GM19397 (cell line): ENCODE measurements around the gene SELPLG.
"Not testable (repeated sequence)": the region's sequence is repeated elsewhere in the genome, so short reads cannot be mapped to it uniquely, and the experiment has no call there.

ENCODE experiments used
- ATAC-seq: cut with Tn5 transposase; IDR thresholded peaks from one replicate; pipeline ENCODE4 v1.9.1; 2021; ENCODE audit warnings: mild to moderate bottlenecking, moderate library complexity; ENCODE audit not compliant: unreplicated experiment

SELPLG gene

DNA sequence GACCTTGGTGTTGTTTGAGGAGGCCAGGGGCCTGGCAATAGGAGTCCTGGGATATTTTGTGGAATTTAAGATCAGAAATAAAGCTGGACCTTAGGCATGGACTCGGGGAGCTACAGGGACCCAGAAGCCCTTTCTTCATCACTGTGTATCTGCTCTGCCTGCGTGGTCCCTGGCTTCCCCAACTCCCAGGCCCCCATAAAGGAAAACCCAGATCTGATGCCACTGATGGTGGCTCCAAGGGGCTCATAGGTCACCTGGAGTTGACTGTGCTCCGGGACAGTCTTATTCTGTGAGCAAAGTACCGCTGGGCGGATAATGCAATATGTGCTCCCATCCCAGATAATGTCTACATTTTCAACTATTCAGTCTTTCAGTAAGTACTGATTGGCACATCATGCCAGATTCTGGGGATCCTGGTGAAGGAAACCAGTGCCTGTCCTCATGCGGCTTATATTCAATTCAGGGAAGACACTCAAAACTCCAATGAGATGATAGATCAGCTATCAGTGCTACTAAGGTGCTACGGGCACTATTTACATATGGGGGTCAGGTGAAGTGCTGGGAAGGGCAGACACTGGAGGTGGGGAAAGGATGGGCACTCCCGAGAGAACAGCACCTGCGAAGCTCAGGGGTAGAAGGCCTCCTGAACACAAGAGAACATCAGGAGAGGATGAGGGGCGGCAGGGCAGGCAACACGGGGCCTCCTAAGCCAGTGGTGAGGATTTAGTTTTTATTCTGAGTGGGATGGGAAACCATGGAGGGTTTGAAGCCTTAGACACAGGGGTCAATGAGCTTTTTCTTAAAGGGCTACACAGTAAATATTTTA lies 5.5 kb upstream of the SELPLG start:
- ATAC-seq: no peak

DNA sequence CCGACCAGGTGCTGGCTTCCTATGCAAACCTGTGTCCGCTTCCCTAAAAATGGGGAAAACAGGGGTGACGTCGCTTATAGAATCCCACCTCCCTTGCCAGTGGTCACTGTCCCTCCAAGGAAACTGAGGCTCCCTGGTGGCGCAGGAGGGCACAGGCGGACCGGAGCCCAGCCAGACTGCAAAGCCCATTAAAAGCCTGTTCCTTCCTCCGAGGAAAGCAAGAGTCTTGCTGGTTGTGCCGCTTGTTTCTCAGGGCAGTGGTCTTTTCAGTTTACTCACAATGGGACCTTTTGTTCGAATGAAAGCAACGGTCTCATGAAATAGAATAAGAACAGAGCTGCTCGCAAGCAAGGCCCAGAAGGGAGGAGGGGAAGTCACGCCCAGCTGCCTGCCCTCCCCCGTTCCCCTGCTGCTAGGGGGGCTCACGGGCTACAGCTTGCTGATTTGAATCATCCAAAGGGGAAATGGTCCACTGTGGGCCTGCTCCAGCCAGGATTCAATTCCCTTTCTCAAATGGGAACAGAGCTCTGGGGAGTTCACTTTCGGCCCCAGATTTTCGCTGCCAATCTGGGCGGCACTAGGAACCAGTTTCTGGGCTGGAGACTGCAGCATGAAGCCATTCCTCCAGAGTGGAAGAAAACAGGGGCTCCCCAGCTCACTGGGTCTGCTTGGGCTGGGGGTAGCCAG lies 4.6 kb upstream of the SELPLG start:
- no peak for ATAC-seq

DNA sequence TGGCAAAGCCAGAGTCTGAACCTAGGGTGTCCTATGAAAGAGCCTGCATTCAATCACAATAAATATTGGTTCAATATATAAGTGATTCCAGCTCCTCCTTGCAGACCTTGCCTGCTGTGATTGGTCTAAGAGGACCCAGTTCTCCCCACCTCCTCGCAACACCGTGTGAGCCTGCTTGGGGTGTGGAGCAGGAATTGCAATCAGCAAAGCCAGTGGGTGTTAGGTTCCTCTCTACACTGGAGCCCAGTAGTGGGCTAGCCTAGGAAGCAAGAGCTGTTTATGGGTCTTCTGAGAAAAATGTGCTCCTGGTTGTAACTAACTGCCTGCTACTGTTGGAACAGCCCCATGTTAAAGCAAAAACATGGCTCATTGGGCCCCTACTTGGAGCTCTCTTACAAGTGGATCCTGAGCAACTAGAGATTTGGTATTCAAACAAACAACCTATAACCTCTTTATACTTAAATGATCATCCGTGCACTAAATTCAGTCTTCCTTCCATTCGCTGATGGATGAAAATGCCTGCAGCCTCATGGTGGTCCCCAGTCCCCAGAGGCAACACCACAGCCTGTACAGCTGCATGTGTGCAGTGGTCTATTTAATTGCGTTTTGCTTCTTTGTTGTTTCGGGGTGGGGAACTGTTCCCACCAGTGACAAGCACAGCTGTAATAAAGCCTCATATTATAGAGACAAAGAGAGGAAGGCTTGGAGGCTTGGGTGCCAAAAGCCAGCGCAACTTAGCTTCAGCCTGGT lies 3.7 kb upstream of the SELPLG start:
- no peak for ATAC-seq

DNA sequence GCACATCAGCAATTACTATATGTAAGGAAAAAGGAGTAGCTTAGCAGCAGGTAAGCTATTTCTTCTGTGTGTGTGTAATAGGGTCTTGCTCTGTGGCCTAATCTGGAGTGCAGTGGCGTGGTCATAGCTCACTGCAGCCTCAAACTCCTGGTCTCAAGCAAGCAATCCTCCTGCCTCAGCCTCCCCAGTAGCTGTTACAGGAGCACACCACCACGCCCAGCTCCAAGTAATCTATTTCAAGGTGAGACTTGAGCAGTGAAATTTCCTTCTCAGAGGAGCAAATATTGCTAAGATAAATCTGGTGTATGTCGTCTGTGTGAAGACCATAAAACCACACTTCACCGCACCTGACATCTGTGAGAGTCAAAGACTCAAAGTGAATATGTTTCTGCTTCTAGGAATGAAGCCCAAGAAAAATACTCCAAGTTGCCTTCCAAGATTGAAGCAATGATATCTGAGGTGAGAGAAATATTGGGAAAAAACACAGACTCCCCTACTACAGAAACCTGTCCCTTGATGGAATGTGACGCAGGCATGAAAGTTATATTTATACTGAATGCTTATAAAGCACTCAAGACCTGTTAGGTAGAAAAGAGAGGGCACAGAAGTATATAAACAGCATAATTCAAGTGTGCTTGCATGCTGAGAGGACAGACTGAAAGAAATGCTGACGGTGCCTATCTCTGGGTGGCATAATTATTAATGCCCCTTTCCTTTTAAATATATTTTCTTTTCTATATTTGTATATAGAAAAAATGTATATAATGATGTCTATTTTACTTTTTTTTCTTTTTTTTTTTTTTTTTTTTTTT lies 2.5 kb upstream of the SELPLG start:
- no peak for ATAC-seq

DNA sequence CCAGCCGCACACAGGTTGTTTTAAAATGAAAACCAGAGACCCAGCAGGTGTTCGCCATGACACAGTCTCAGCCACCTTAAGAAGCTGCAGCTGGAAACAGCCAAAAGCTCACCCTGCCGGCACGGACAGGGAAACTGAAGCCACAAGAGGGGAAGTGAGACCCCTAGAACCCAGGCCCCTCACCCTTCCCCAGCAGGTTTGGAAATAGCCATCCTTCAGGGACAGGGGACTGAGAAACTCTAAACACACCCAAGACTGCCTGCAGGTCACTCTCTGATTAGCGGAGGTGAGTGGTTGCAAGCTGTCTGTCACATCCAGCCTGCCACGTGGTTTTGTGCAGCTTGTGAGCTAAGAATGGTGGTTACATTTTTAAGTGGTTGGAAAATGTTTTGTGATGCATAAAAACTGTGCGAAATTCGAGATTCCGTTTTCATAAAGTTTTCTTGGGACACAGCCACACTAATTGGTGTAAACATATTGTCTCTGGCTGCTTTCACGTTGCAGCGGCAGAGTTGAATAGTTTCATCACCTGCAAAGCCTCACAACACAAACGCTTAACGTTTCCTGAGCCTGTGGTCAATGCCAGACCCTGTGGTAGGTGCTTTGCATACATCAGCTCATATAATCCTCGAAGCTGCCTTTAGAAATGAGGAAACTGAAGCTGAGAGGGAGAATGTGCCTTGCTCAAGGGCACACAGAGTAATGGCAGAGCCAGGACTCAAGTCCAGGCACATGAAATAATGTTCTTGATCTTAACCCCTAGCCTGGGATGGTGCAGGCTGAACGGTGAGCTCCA lies 1.7 kb upstream of the SELPLG start:
- peak; percentile 47 for ATAC-seq

DNA sequence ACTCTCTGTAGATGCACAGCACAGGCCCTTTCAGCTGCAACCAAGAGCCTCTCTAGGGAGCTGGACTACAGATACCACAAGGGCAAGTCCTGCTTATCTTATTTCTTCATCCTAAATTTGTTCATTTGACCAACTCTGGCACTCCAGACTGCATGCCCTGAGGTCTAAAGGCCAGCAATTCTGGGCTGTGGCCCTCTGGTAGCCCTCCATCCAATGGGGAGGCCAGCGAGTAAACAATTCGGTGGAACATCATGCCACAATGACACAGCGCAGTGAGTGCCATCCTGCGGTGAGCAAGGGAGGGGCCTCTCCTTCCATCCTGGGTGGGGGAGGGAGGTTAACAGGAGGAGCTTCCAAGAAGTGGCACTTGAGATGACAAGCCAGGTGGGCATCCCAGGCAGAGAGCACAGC lies 652 bp upstream of the SELPLG start:
- no peak for ATAC-seq

DNA sequence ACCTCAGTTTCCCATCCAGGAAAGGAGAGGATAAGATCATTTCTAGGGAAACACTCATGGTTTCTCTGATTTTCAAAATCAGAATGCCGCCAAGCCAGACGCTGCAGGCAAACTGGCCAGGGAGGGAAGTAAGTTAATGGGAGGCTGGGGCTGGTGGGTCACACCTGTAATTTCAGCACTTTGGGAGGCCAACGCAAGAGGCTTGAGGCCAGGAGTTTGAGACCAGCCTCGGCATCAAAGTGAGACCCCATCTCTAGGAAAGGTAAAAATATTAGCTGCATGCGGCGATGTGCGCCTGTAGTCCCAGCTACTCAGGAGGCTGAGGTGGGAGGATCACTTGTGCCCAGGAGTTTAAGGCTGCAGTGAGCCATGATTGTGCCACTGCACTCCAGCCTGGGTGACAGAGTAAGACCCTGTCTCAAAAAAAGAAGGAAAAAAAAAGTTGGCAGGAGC lies 587 bp downstream of the SELPLG start:
- ATAC-seq: no peak

DNA sequence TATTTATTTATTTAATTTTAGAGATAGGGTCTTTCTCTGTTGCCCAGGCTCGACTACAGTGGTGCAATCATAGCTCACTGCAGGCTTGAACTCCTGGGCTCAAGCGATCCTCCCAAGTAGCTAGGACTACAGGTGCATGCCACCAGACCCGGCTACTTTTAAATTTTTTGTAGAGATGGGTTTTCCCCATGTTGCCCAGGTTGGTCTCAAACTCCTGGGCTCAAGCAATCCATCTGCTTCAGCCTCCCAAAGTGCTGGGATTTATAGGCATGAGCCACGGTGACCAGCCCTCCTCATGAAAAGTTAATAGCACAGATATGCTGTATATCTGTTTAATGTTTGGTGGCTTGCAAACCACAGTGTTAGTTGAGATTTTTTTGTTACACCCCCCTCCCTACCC lies 2.4 kb downstream of the SELPLG start:
- ATAC-seq: not testable (repeated sequence)

DNA sequence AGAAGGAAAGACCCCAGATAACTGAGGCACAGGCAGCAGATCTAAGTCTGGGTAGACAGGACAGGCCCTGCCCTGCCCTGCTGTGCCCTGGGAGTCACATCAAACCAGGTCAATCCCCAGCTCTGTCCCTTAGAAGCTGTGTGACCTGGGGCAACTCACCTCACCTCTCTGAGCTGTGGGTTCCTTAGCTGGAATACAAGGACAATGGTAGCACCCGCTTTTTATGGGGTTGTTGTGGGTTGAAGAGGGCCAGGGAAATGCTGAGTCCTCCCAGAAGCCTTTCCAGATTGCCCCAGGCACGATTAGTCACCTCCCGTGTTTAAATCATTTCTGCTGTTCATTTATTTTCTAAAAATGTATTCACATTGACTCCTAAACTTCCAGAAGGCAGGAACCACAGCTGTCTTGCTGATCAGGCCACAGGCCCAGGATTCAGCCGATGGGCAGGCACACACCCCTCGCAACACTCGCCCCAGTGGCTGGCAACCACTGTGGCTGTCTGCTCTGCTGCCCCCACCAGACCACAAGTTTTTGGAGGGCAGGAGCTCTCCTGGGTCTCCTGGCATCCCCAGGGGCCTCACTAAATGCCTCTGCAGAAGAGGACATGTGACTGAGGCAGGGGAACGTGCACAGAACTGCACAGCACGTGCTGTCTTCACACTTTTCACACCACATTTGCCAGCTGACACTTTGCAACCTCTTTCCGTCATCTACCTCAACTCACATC lies 3.0 kb downstream of the SELPLG start:
- no peak for ATAC-seq

DNA sequence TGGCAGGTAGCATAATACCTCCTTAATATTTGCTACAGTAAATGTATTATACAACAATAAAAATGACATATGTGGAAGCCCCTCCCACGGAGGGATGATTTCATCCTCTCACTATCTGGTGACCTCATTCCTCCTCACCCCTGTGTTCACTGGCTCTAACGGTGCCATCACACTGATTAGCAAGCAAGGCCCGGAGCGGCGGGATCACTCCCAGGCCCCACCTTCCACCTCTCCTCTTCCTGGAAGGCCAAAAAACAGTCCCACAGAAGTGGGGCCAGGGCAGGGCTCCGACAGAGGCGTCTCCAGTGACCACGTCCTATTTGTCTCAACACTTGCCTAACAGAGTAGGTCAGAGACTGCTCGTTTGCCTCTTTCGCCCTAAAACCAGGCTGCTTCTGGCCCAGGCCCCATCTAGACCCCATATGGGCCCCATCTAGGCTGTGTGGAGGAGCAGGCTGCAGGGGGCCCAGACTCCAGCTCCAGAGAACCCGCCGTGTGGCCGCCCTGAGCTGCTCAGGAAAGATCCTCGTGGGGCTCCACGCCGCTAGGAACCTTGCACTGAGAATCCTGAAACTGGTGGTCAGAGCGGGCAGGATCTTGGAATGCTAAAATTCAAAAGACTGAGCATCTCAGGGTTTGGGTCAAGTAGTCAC lies 3.7 kb downstream of the SELPLG start:
- ATAC-seq: no peak

DNA sequence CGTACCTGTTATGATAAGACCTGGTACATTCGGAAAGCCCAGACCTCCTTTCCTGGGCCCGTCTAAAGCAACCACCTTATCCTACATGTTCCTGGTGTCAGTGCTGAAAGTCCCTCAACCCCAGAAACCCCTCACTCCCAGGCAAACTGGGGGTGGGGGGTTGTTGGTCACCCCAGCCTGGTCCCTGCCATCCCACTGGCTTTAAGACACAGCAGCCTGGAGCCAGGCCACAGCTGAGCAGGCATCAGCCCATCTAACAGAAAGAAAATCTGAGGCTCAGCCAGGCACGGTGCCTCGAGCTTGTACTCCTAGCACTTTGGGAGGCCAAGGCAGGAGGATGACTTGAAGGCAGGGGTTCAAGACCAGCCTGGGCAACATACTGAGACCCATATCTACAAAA lies 4.5 kb downstream of the SELPLG start:
- ATAC-seq: no peak

DNA sequence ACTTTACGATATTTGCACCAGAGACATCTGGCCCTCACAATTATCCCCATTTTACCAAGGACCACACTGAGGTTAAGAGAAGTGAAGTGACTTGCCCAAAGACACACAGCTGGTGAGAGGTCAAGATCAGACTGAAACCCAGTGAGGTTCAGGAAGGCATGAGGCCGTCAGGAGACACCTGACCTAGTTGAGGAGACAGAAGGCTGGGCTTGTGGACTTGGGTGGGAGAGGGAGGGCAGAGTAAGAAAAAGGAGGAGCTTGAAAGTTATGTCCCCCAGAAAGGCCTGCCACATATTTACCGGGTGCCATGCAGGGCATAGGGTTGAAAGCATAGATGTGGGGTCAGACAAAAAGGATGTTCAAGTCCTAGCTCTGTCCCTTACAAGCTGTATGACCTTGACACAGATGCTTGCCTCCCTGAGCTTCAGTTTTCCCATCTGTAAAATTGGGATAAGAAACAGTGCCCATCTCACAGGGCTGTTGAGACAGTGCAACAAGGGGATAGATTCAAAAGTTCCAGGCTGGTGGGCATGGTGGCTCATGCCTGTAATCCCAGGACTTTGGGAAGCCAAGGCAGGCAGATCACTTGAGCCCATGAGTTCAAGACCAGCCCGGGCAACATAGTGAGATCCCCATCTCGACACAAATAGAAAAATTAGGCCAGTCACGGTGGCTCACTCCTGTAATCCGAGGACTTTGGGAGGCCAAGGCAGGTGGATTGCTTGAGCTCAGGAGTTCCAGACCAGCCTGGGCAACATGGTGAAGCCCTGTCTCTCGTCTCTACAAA lies 6.4 kb downstream of the SELPLG start:
- ATAC-seq: no peak

DNA sequence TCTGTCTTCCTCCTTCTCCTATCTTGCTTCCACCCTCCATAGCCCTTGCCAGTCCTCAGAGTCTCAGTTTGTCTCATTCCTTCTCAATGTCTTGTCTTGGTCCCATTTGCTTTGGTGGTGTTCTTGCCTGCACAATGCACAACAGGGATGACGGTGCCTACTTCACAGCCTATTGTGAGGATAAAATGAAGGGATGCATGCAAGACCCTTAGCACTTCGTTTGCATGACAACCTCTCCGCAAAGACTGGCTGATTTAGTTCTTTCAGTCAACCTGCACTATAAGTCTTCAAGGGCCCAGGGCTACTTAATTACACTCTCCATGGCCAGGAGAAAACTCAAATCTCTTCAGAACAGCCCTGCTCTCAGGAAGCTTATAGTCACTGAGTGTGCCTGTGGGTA lies 8.5 kb downstream of the SELPLG start:
- no peak for ATAC-seq

DNA sequence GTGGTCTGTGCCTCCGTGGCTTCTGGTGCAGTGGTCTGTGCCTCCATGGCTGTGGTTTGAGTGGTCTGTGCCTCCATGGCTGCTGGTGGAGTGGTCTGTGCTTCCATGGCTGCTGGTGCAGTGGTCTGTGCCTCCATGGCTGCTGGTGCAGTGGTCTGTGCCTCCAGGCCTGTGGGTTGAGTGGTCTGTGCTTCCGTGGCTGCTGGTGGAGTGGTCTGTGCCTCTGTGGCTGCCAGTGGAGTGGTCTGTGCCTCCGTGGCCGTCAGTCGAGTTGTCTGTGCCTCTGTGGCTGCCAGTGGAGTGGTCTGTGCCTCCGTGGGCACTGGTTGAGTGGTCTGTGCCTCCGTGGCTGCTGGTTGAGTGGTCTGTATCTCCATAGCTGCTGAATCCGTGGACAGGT lies 10.1 kb downstream of the SELPLG start:
- ATAC-seq: no peak

DNA sequence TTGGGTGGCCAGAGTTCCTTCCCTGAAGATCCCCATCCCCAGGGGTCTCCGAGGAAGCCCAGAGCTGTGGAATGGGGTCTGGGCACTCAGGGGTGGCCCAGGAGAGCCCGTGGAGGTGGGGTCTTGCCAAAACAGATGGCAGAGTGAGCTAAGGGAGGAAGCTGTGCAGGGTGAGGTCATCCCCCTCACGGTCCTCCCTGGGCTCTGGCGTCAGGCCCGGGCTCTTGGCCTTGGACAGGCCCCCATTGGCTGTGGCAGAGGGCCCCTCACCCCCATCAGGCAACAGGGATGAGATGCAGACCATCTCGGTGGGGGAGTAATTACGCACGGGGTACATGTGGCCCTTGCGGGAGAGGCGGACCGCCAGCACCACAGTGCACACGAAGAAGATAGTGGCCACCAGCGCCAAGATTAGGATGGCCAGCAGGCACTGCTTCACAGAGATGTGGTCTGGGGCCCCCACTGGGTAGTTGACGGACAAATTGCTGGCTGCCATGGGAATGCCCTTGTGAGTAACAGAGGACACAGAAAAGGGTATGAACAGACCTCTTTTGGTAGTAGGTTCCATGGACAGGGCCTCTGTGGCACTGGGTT lies 10.7 kb downstream of the SELPLG start:
- ATAC-seq: no peak

DNA sequence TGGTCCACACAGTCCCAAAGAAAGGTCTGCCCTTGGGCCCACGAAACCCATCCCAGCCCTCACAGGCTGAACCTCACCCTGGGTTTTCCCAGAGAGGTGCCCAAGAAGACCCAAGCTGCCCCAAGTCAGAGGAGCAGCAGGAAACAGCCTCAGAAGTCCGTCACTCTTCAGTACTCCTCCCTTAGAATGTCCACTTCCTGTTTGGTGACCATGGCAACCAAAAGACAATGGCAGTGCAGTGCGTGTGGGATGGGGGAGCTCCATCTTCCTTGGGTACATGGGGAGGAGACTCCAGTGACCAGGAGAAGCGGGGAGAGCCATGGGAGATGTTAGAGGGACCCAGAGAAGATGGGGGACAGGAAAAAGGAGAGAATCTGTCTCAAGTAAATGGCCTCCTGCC lies 11.3 kb downstream of the SELPLG start:
- no peak for ATAC-seq

DNA sequence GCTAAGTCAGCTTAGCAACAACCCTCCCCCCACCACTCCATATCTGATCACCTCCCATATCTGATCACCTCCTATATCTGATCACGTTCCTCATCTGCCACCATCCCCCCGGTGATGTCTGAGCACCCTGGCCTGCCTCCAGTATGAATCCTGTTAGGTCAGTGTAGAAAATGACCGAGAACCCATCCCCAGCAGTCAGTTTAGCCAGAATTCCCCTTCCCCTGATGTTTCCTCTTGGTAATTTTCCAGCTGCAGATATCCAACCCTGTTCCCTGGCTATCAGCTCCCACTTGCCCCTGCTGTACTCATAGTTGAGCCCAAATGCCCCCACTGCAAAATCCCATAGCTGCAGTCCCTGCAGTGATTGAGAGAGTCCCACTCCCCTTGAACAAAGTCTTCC lies 12.5 kb downstream of the SELPLG start:
- no peak for ATAC-seq
